Endothelial cell of umbilical vein (primary cell): ENCODE measurements around the gene STARD13. TPM values are rescaled to one million over a fixed set of nuclear protein-coding genes. Genes with fewer than 3 reads are reported as not detected.

Experiments used
- BruUV-seq: library from RNA; stranded (reverse); fragments of 400-500 nt; replicated peaks from 2 replicates; lab custom pipeline; 2021; lab: Mats Ljungman, UMichigan
- CTCF ChIA-PET: fragments of 300-600, 350-600 bp; sonication (Branson Sonifier 250); formaldehyde crosslinking; loops from one replicate; lab custom pipeline; 2021; ENCODE audit warnings: antibody characterized with exemption, inconsistent platforms; lab: Charles Lee
- POLR2A ChIA-PET: fragments of 300-600, 350-600 bp; sonication (Branson Sonifier 250); formaldehyde crosslinking; loops from one replicate; lab custom pipeline; 2021; ENCODE audit warnings: antibody characterized with exemption, inconsistent platforms; lab: Charles Lee
- DNase-seq: peaks from one replicate; pipeline ENCODE4 v3.0.0-alpha.2; 2011; ENCODE audit warnings: low read depth, low spot score
- FAIRE-seq: peaks from 2 replicates; lab custom pipeline; 2011; peaks lifted over from hg19 to GRCh38; lab: Jason Lieb, UNC
- H2AFZ ChIP-seq: 2 replicates; pipeline ENCODE4 v1.6.0; 2012; ENCODE audit warnings: low read depth, low read length, control low read depth, inconsistent platforms
- H3K27ac ChIP-seq: 2 replicates; pipeline ENCODE4 v1.5.1; 2011; ENCODE audit warnings: low read depth, mild to moderate bottlenecking, control low read depth, low read length, moderate library complexity; ENCODE audit not compliant: insufficient read depth
- H3K27me3 ChIP-seq, 2 experiments: 2 replicates each; pipeline versions ENCODE4 v1.6.0 to v1.6.1; 2011; ENCODE audit warnings: low read length in 2 of 2, mixed read lengths in 1 of 2; ENCODE audit not compliant: control insufficient read depth in 2 of 2, insufficient read depth in 2 of 2
- H3K36me3 ChIP-seq, 2 experiments: 2 replicates in 1 of 2; 3 replicates in 1 of 2; pipeline ENCODE4 v1.5.1; 2011; ENCODE audit warnings: low read length in 2 of 2, mild to moderate bottlenecking in 1 of 2, moderate library complexity in 1 of 2; ENCODE audit not compliant: control insufficient read depth in 2 of 2, insufficient read depth in 2 of 2; ENCODE audit errors: extremely low read depth in 1 of 2
- H3K4me1 ChIP-seq: 3 replicates; pipeline ENCODE4 v1.5.1; 2011; ENCODE audit warnings: mild to moderate bottlenecking, low read length; ENCODE audit not compliant: control insufficient read depth, insufficient read depth; ENCODE audit errors: extremely low read depth
- H3K4me2 ChIP-seq: 2 replicates; pipeline ENCODE4 v1.6.1; 2011; ENCODE audit warnings: low read length, control low read depth, mixed read lengths; ENCODE audit not compliant: insufficient read depth
- H3K4me3 ChIP-seq, 3 experiments: fragments of 200-600 bp in 1 of 3; sonication (generic), shearing (Covaris generic) in 1 of 3; replicated peaks in 1 of 3; 2 replicates each; pipeline ENCODE4 v1.5.1; 2011 to 2016; ENCODE audit warnings: control low read depth in 3 of 3, low read length in 3 of 3, mild to moderate bottlenecking in 2 of 3, inconsistent platforms in 1 of 3, low read depth in 1 of 3, moderate library complexity in 1 of 3; ENCODE audit not compliant: insufficient read depth in 1 of 3
- H3K79me2 ChIP-seq: 2 replicates; pipeline ENCODE4 v1.6.0; 2012; ENCODE audit warnings: low read length, inconsistent platforms; ENCODE audit not compliant: control insufficient read depth, insufficient read depth
- H3K9ac ChIP-seq: replicated peaks from 2 replicates; pipeline ENCODE3; 2011; ENCODE audit warnings: low read length, control low read depth; ENCODE audit not compliant: insufficient read depth; ENCODE audit errors: extremely low read depth
- H3K9me1 ChIP-seq: replicated peaks from 3 replicates; pipeline ENCODE4 v1.6.0; 2011; ENCODE audit warnings: mild to moderate bottlenecking, low read length; ENCODE audit not compliant: control insufficient read depth, insufficient read depth; ENCODE audit errors: extremely low read depth
- H3K9me3 ChIP-seq: replicated peaks from 2 replicates; pipeline ENCODE4 v1.5.1; 2012; ENCODE audit warnings: low read length, inconsistent platforms; ENCODE audit not compliant: control insufficient read depth, insufficient read depth
- H4K20me1 ChIP-seq: replicated peaks from 2 replicates; pipeline ENCODE3; 2011; ENCODE audit warnings: mild to moderate bottlenecking, low read length; ENCODE audit not compliant: control insufficient read depth, insufficient read depth; ENCODE audit errors: extremely low read depth
- EZH2 ChIP-seq: IDR thresholded peaks from 2 replicates; pipeline ENCODE4 v1.6.1; 2012; ENCODE audit warnings: borderline replicate concordance, low read depth, mild to moderate bottlenecking, moderate library complexity, low read length, inconsistent platforms; ENCODE audit not compliant: severe bottlenecking
- FOS ChIP-seq: IDR thresholded peaks from 2 replicates; pipeline ENCODE4 v1.6.1; 2011; ENCODE audit warnings: mild to moderate bottlenecking, low read length, moderate library complexity, borderline replicate concordance; ENCODE audit not compliant: insufficient read depth
- GATA2 ChIP-seq: IDR thresholded peaks from 2 replicates; pipeline ENCODE4 v1.7.0; 2011; ENCODE audit warnings: low read depth, mild to moderate bottlenecking, moderate library complexity, mixed read lengths, low read length; ENCODE audit not compliant: insufficient read length, insufficient read depth
- MYC ChIP-seq: IDR thresholded peaks from one replicate; pipeline ENCODE4 v1.6.1; 2011; ENCODE audit warnings: mild to moderate bottlenecking, low read depth, low read length
- POLR2AphosphoS5 ChIP-seq: IDR thresholded peaks from 2 replicates; pipeline ENCODE4 v1.6.1; 2012; ENCODE audit warnings: low read depth, mild to moderate bottlenecking, control low read depth, low read length, moderate library complexity; ENCODE audit not compliant: insufficient read depth
- dilution Hi-C: fragments of 300-500 bp; cut with MboI; formaldehyde crosslinking; loops from one replicate; pipeline ENCODE4 v1.15.0; 2019; ENCODE audit warnings: low sequenced_read_pairs; ENCODE audit not compliant: extremely low pct_ligation_motif_present
- intact Hi-C: fragments of 100-400 bp; cut with micrococcal nuclease; formaldehyde crosslinking; loops from one replicate; pipeline ENCODE4 v1.10.0; 2022
- polyA plus RNA-seq, 4 experiments: library from polyadenylated mRNA; depleted of rRNA in 3 of 4; stranded (reverse) in 3 of 4; unstranded in 1 of 4; fragments of >200 nt; gene quantifications; 2 replicates each; pipeline versions ENCODE4 v1.2.1 to v1.2.3, GENCODE V29; 2011 to 2012; ENCODE audit warnings: missing spikeins in 1 of 4
- total RNA-seq: library from RNA; stranded (reverse); gene quantifications from 2 replicates; pipeline ENCODE4 v1.2.3, GENCODE V29; 2021
- TF ChIP-seq, protein P1 (sequence below): IDR thresholded peaks from 2 replicates; pipeline ENCODE4 v1.6.1; 2011; ENCODE audit not compliant: insufficient read depth, insufficient read length
- TF ChIP-seq, protein P2 (sequence below), 2 donors: IDR thresholded peaks; 1 replicate in 1 of 2; 2 replicates in 1 of 2; pipeline ENCODE4 v1.5.1; 2011; ENCODE audit warnings: low read length in 2 of 2, mild to moderate bottlenecking in 2 of 2, moderate library complexity in 2 of 2, control low read depth in 1 of 2, inconsistent platforms in 1 of 2, low read depth in 1 of 2; ENCODE audit not compliant: insufficient read depth in 1 of 2; ENCODE audit errors: extremely low read depth in 1 of 2

STARD13 gene
- total and polyA plus RNA-seq, 2 donors (not counting 3 experiments of a cell fraction or from before 2014, with no cell fraction given) = 11.0 to 47.7 TPM

DNA sequence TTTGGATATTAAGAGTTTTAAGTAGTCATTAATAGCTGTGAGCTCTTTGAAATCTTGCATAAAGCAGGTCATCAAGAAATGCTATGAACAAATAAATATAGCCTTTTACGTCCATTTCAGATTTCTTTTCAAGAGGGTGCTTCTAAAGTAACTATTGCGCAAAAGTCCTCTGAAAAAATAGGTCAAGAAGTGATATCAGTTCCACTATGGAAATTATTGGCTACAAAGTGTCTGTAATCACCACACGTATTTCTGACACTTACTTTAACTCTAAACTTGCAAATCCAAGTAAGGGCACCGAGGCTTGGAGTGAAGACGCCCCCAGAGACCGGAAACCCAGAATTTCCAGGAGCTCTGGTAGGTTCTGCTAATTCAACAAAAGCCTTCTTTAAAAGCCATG is 44.9 kb upstream of the STARD13 start:
- no TSS peak for BruUV-seq
- Histone ChIP-seq H3K27me3 (no peaks in the 10 kb centered on the region), H3K9me3 (no peaks in the 10 kb centered on the region), H2AFZ (no peak overlapping the region), H3K27ac (no peak overlapping the region), H3K9me1 (no peaks in the 10 kb centered on the region), H3K79me2 (no peaks in the 10 kb centered on the region), H3K4me3 (no peak overlapping the region), H3K9ac (no peak overlapping the region), H3K4me1 (peaks cover 4% of the 10 kb centered on the region), H3K4me2 (no peak overlapping the region), H4K20me1 (no peaks in the 10 kb centered on the region), H3K36me3 (no peaks in the 10 kb centered on the region)
- DNase-seq = no peak
- CTCF ChIA-PET = interaction anchor here (0.8 kb wide), 1 partner anchor 60 kb away, joined by 3 read pairs; no protein-coding TSS in a partner anchor
- FAIRE-seq = no peak
- POLR2A ChIA-PET = no interaction called here
- TF ChIP-seq EZH2 (no peak), POLR2AphosphoS5 (no peak), FOS (no peak)
- dilution Hi-C loops (no loop called here), intact Hi-C loops (no loop called here)

DNA sequence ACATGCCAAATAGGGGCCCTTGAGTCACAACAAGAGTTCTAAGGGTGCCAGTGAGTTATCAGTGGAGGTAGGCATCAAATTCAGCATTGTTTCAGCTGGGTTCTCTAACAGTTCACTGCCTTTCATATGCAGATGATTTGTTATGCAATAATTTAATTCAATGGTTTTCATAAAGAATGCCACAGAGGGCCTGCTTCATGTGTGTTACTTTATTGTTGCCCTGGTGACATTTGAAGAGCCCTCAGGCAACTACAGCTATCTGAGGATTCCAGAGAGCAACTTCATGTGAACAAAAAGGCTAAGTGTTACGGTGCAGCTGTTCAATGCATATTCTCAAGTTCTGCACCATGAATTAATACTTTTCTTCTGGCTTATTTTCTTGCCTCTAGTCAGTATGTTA is 43.1 kb upstream of the STARD13 start:
- Histone ChIP-seq H3K79me2 (no peaks in the 10 kb centered on the region), H2AFZ (no peak overlapping the region), H4K20me1 (no peaks in the 10 kb centered on the region), H3K4me2 (no peak overlapping the region), H3K4me1 (peaks cover 4% of the 10 kb centered on the region), H3K36me3 (no peaks in the 10 kb centered on the region), H3K9me3 (no peaks in the 10 kb centered on the region), H3K4me3 (no peak overlapping the region), H3K27me3 (no peaks in the 10 kb centered on the region), H3K9ac (no peak overlapping the region), H3K9me1 (no peaks in the 10 kb centered on the region), H3K27ac (no peak overlapping the region)
- BruUV-seq = no TSS peak
- CTCF ChIA-PET = interaction anchor here (1.9 kb wide), 1 partner anchor 9 kb away, joined by 6 read pairs; no protein-coding TSS in a partner anchor
- DNase-seq (no peak), FAIRE-seq (no peak)
- TF ChIP-seq EZH2 (no peak), GATA2 (no peak), MYC (no peak)
- TF ChIP-seq, protein P1, sequence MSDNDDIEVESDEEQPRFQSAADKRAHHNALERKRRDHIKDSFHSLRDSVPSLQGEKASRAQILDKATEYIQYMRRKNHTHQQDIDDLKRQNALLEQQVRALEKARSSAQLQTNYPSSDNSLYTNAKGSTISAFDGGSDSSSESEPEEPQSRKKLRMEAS = no peak
- TF ChIP-seq, protein P2, sequence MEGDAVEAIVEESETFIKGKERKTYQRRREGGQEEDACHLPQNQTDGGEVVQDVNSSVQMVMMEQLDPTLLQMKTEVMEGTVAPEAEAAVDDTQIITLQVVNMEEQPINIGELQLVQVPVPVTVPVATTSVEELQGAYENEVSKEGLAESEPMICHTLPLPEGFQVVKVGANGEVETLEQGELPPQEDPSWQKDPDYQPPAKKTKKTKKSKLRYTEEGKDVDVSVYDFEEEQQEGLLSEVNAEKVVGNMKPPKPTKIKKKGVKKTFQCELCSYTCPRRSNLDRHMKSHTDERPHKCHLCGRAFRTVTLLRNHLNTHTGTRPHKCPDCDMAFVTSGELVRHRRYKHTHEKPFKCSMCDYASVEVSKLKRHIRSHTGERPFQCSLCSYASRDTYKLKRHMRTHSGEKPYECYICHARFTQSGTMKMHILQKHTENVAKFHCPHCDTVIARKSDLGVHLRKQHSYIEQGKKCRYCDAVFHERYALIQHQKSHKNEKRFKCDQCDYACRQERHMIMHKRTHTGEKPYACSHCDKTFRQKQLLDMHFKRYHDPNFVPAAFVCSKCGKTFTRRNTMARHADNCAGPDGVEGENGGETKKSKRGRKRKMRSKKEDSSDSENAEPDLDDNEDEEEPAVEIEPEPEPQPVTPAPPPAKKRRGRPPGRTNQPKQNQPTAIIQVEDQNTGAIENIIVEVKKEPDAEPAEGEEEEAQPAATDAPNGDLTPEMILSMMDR (IDR thresholded peaks at IDR 0.05; ENCODE audit: extremely low read depth in 1 of 2, insufficient read depth in 1 of 2, low read depth in 1 of 2, low read length in 2 of 2) = no peak
- intact Hi-C loops (no loop called here), dilution Hi-C loops (no loop called here)
- POLR2A ChIA-PET = no interaction called here
